Endothelial cell (in vitro differentiated cells): Measurements from ENCODE around the gene NCK2. TPM values are rescaled to one million over a fixed set of nuclear protein-coding genes. Genes with fewer than 3 reads are reported as not detected.

Experiments used
- DNase-seq: peaks from one replicate; pipeline ENCODE4 v3.0.0; 2021; ENCODE audit warnings: low spot score
- H3K27ac Mint-ChIP-seq: one replicate; pipeline ENCODE4 v1.8.0; 2021; ENCODE audit warnings: mixed read lengths, inconsistent platforms; ENCODE audit not compliant: unreplicated experiment
- H3K27me3 Mint-ChIP-seq: one replicate; pipeline ENCODE4 v1.8.0; 2021; ENCODE audit warnings: mild to moderate bottlenecking, moderate library complexity, mixed read lengths, inconsistent platforms; ENCODE audit not compliant: unreplicated experiment
- H3K36me3 Mint-ChIP-seq: one replicate; pipeline ENCODE4 v1.8.0; 2021; ENCODE audit warnings: mild to moderate bottlenecking, low read depth, mixed read lengths, inconsistent platforms; ENCODE audit not compliant: unreplicated experiment
- H3K4me1 Mint-ChIP-seq: one replicate; pipeline ENCODE4 v1.8.0; 2021; ENCODE audit warnings: mild to moderate bottlenecking, mixed read lengths, inconsistent platforms; ENCODE audit not compliant: unreplicated experiment
- H3K4me3 Mint-ChIP-seq: one replicate; pipeline ENCODE4 v1.8.0; 2021; ENCODE audit warnings: mild to moderate bottlenecking, mixed read lengths, inconsistent platforms; ENCODE audit not compliant: unreplicated experiment
- H3K9me3 Mint-ChIP-seq: one replicate; pipeline ENCODE4 v1.8.0; 2021; ENCODE audit warnings: mixed read lengths, inconsistent platforms; ENCODE audit not compliant: unreplicated experiment
- CTCF ChIP-seq: fragments of 200-600 bp; sonication (generic); IDR thresholded peaks from one replicate; pipeline ENCODE4 v1.5.0; 2021; ENCODE audit warnings: antibody characterized with exemption; ENCODE audit not compliant: unreplicated experiment
- total RNA-seq: library from RNA; stranded (reverse); fragmentation: NEBNext Ultra II Directional; extraction: Animal tissue kit (Norgen Biotek cat#: 25700); gene quantifications from one replicate; pipeline ENCODE4 v1.2.1, GENCODE V29; 2021; ENCODE audit not compliant: unreplicated experiment

Gene NCK2
- total RNA-seq, 1 donor from 2014 or later, result 93.7 TPM

DNA sequence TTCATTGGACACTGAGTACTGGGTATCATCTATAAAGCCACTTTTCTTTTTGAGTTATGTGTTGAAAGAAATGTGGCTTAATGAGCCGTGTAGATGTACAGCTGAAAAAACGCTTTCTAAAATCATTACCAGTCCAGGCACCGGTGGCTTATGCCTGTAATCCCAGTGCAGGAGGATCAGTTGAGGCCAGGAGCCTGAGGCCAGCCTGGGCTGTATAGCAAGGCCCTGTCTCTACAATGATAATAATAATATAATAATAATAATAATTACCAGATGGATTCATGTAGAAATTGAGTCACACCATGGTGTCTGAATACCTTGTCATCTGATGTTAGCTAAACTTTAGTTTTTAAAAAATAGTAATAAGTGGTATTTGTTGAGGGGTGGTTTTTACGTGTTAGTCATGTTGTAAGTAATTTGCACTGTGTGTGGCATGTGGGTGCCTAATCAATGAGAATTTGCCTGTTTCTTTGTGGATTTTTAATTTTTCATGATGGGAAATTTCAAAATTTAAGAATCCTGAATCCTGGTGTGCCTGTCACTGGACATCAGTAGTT lies 30.1 kb downstream of the NCK2 start:
- H3K4me1 Mint-ChIP-seq, result peaks cover 70% of the 10 kb centered on the region
- H3K27ac Mint-ChIP-seq, result peak overlapping the region; percentile 64
- peaks cover 12% of the 10 kb centered on the region for H3K36me3 Mint-ChIP-seq
- H3K4me3 Mint-ChIP-seq, result peak overlapping the region; percentile 25
- no peaks in the 10 kb centered on the region for H3K9me3 Mint-ChIP-seq
- no peak for TF ChIP-seq CTCF
- H3K27me3 Mint-ChIP-seq, result peaks cover 4% of the 10 kb centered on the region
- no peak for DNase-seq

DNA sequence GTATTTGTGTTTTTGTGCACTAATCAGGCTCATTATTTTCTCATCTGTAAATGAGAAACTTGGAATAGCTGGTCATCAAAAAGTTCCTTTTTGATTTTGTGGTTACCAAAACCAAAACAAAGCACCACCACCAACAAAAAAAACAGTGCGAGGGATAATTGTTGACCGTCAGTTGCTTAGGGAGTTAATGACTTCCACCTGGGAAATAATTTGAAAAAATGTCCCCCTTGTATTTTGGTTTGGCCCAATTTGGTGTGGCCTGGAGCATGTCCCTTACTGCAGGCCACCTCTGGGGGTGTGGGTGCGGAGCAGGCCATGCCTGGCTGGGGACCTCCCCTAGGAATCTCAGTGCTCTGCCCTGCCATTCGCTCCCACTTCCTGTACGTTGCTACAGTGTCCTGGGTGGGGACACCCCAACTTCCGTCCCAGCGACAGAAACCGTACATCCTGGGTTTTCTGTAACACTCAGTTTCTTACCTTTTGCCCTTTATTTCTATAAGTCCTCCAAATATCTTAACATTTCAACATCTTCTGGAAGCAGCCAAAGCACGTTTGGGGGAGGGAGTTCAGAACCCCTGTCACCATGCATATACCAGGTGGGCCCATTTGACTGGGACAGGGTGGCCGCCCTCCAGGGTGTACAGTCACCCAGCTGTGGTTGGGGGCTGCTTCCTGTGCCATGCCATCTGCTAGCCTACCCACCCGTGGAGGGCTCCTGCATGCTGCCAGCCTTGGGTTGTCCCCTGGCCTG lies 31.3 kb downstream of the NCK2 start:
- Mint-ChIP-seq H3K9me3 (no peaks in the 10 kb centered on the region), H3K4me1 (peaks cover 74% of the 10 kb centered on the region), H3K27ac (no peak overlapping the region), H3K27me3 (peaks cover 4% of the 10 kb centered on the region), H3K4me3 (no peak overlapping the region), H3K36me3 (peaks cover 12% of the 10 kb centered on the region)
- no peak for DNase-seq
- no peak for TF ChIP-seq CTCF

- TF ChIP-seq CTCF, result no peak
- no peaks in the 10 kb centered on the region for H3K9me3 Mint-ChIP-seq
- H3K4me3 Mint-ChIP-seq, result no peak overlapping the region
- H3K36me3 Mint-ChIP-seq, result peaks cover 12% of the 10 kb centered on the region
- peaks cover 4% of the 10 kb centered on the region for H3K27me3 Mint-ChIP-seq
- H3K4me1 Mint-ChIP-seq, result peaks cover 80% of the 10 kb centered on the region
- DNase-seq, result no peak
- no peak overlapping the region for H3K27ac Mint-ChIP-seq
Measured at GRCh38 chr2:105776560-105776928, 31.8 kb downstream of the NCK2 start.

DNA sequence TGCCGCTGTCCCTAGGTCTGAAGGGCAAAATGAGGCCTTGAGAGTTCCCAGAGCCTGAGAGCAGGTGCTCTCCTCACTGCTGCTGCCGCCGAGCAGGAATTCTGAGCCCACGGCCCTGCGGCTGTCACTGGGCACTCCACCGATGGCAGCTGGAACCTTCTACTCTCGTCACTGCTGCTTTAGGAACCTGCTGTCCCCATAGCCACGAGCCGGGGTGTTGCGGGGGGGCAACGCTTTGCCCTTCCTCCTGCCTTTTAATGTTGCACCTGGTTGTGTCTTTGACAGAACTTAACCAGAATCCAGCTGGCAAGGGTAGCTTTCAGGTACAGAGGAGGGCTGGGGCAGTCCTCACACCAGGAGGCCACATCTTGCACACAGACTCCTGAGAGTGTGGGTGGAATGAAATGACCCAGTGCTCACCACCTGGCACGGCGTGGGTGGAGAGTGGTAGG lies 32.3 kb downstream of the NCK2 start:
- Mint-ChIP-seq H3K4me1 (peaks cover 81% of the 10 kb centered on the region), H3K27ac (no peak overlapping the region)

More for the DNA sequence above, 32.3 kb downstream of the NCK2 start:
- Mint-ChIP-seq H3K36me3 (peaks cover 12% of the 10 kb centered on the region), H3K9me3 (no peaks in the 10 kb centered on the region), H3K27me3 (peaks cover 4% of the 10 kb centered on the region), H3K4me3 (no peak overlapping the region)
- DNase-seq, result no peak
- TF ChIP-seq CTCF, result no peak
